SK-N-SH treated with all-trans-retinoic acid at 6 μM for 48 hours (cell line): ENCODE data around the gene B3GALT5.

Experiments
- CREB5 ChIP-seq: fragments of 250-450 bp; sonication (Bioruptor Pico); IDR thresholded peaks from 2 replicates; pipeline ENCODE4 v1.5.1; 2020; ENCODE audit warnings: low read depth, mild to moderate bottlenecking, moderate library complexity
- ISL1 ChIP-seq: fragments of 250-450 bp; sonication (Bioruptor Pico); IDR thresholded peaks from 2 replicates; pipeline ENCODE4 v2.1.2; 2022; ENCODE audit warnings: mild to moderate bottlenecking, moderate library complexity
- PATZ1 ChIP-seq: fragments of 250-450 bp; sonication (Bioruptor Pico); IDR thresholded peaks from 2 replicates; pipeline ENCODE4 v1.8.0; 2020; ENCODE audit warnings: mild to moderate bottlenecking, moderate library complexity, borderline replicate concordance
- POU6F1 ChIP-seq: fragments of 250-450 bp; sonication (Bioruptor Pico); IDR thresholded peaks from 2 replicates; pipeline ENCODE4 v1.8.0; 2021; ENCODE audit warnings: low read depth, mild to moderate bottlenecking, moderate library complexity, borderline replicate concordance
- RARB ChIP-seq: fragments of 250-450 bp; sonication (Bioruptor Pico); IDR thresholded peaks from 2 replicates; pipeline ENCODE4 v1.8.0; 2021; ENCODE audit warnings: mild to moderate bottlenecking, moderate library complexity
- ZC3H10 ChIP-seq: fragments of 250-450 bp; sonication (Bioruptor Pico); IDR thresholded peaks from 2 replicates; pipeline ENCODE4 v1.5.1; 2021; ENCODE audit warnings: mild to moderate bottlenecking, moderate library complexity
- ZFP3 ChIP-seq: fragments of 250-450 bp; sonication (Bioruptor Pico); IDR thresholded peaks from 2 replicates; pipeline ENCODE4 v1.5.0; 2020; ENCODE audit warnings: mild to moderate bottlenecking, moderate library complexity
- ZNF8 ChIP-seq: fragments of 450-650 bp; formaldehyde crosslinking; IDR thresholded peaks from 2 replicates; pipeline ENCODE4 v1.5.0; 2020; ENCODE audit warnings: mild to moderate bottlenecking, moderate library complexity

GRCh38 chr21:39686646-39687468 lies 74.1 kb downstream of the B3GALT5 start:
- no peak for TF ChIP-seq ZFP3
- TF ChIP-seq ZNF8 (CRISPR knock-in tag): no peak
- TF ChIP-seq POU6F1 (CRISPR knock-in tag): no peak
- no peak for TF ChIP-seq RARB (CRISPR knock-in tag)
- TF ChIP-seq ISL1 (CRISPR knock-in tag): no peak
- TF ChIP-seq ZC3H10 (CRISPR knock-in tag): no peak
- no peak for TF ChIP-seq CREB5 (CRISPR knock-in tag)
- TF ChIP-seq PATZ1 (CRISPR knock-in tag): no peak
